SU-DHL-6 (cell line): ENCODE results near the gene LDAF1.

Experiments used
- EZH2phosphoT487 ChIP-seq: fragments of 200-600 bp; sonication (generic), shearing (Covaris generic); conservative IDR thresholded peaks from 2 replicates; pipeline ENCODE4 v1.6.1; 2018; ENCODE audit warnings: mild to moderate bottlenecking, antibody characterized with exemption, low read length, moderate library complexity, mixed read lengths
- TF ChIP-seq, protein P1 (sequence below): fragments of 200-600 bp; sonication (generic); IDR thresholded peaks from one replicate; pipeline ENCODE4 v1.5.1; 2017; ENCODE audit warnings: antibody characterized with exemption, mild to moderate bottlenecking, low read length, moderate library complexity; ENCODE audit not compliant: insufficient read depth, poor library complexity, severe bottlenecking

- TF ChIP-seq, protein P1, sequence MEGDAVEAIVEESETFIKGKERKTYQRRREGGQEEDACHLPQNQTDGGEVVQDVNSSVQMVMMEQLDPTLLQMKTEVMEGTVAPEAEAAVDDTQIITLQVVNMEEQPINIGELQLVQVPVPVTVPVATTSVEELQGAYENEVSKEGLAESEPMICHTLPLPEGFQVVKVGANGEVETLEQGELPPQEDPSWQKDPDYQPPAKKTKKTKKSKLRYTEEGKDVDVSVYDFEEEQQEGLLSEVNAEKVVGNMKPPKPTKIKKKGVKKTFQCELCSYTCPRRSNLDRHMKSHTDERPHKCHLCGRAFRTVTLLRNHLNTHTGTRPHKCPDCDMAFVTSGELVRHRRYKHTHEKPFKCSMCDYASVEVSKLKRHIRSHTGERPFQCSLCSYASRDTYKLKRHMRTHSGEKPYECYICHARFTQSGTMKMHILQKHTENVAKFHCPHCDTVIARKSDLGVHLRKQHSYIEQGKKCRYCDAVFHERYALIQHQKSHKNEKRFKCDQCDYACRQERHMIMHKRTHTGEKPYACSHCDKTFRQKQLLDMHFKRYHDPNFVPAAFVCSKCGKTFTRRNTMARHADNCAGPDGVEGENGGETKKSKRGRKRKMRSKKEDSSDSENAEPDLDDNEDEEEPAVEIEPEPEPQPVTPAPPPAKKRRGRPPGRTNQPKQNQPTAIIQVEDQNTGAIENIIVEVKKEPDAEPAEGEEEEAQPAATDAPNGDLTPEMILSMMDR, result no peak
- no peak for TF ChIP-seq EZH2phosphoT487
These were observed 53.0 kb downstream of the LDAF1 start, which contains the start of gene ZP2 for GRCh38 chr16:21211486-21211885.
